Measurements from ENCODE around the gene APOB. TPM values are rescaled to one million over a fixed set of nuclear protein-coding genes. Genes with fewer than 3 reads are reported as not detected.

APOB gene
- total and polyA plus RNA-seq, 2 of the 13 experiments (the other 11 are each of a cell fraction or from before 2014, with no cell fraction given) = 1,569 to 2,515 TPM

DNA sequence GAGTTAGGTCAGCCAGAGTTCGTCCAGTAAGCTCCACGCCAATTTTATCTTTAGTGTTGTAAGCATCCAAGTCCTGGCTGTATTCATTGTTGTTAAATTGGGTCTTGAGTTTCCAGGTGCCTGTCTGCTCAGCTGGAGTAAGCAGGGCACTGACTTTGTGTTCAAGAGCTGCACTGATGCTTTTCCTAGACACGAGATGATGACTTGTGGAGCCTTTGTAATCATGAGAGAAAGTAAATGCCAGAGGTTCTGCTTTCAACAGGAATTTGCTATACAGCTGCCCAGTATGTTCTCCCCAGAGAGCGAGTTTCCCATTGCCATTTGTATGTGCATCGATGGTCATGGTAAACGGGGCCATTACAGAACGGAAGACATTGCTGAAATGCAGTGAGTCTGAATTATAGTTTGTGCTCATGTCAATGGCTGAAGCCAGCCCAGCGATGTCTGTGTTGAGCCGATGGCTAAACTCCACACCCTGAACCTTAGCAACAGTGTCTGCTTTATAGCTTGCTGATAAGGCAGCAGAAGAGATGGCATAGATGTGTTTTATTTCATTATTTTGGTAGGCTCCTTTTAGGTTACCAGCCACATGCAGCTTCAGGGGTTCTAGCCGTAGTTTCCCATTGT is 32.9 kb downstream of the APOB start (continued):
- TF ChIP-seq ZNF142 (CRISPR knock-in tag; IDR thresholded peaks at IDR 0.05) = peak; percentile 57; the same call in 1 of the 2 replicates
- TF ChIP-seq AGO2 (optimal IDR thresholded peaks at IDR 0.05; ENCODE audit: low read depth, low read length) = peak; percentile 47
- TF ChIP-seq ZFYVE20 (CRISPR knock-in tag; IDR thresholded peaks at IDR 0.05; ENCODE audit: borderline replicate concordance, low read depth) = no peak
- TF ChIP-seq ZNF619 (CRISPR knock-in tag; IDR thresholded peaks at IDR 0.05) = no peak
- TF ChIP-seq GPN1 (CRISPR knock-in tag; IDR thresholded peaks at IDR 0.05; ENCODE audit: borderline replicate concordance) = no peak
- TF ChIP-seq ZFP37 (CRISPR knock-in tag; IDR thresholded peaks at IDR 0.05; ENCODE audit: borderline replicate concordance) = 0 out of 2 replicates have a peak, but pooled peaks have one; percentile 37
- no peak for TF ChIP-seq SP5 (CRISPR knock-in tag; IDR thresholded peaks at IDR 0.05; ENCODE audit: borderline replicate concordance, low read depth)
- no peak for TF ChIP-seq AKNA (CRISPR knock-in tag; IDR thresholded peaks at IDR 0.05; ENCODE audit: borderline replicate concordance)
- TF ChIP-seq ZNF44 (CRISPR knock-in tag; IDR thresholded peaks at IDR 0.05) = 0 out of 2 replicates have a peak, but pooled peaks have one; percentile 49
- TF ChIP-seq, protein P1, sequence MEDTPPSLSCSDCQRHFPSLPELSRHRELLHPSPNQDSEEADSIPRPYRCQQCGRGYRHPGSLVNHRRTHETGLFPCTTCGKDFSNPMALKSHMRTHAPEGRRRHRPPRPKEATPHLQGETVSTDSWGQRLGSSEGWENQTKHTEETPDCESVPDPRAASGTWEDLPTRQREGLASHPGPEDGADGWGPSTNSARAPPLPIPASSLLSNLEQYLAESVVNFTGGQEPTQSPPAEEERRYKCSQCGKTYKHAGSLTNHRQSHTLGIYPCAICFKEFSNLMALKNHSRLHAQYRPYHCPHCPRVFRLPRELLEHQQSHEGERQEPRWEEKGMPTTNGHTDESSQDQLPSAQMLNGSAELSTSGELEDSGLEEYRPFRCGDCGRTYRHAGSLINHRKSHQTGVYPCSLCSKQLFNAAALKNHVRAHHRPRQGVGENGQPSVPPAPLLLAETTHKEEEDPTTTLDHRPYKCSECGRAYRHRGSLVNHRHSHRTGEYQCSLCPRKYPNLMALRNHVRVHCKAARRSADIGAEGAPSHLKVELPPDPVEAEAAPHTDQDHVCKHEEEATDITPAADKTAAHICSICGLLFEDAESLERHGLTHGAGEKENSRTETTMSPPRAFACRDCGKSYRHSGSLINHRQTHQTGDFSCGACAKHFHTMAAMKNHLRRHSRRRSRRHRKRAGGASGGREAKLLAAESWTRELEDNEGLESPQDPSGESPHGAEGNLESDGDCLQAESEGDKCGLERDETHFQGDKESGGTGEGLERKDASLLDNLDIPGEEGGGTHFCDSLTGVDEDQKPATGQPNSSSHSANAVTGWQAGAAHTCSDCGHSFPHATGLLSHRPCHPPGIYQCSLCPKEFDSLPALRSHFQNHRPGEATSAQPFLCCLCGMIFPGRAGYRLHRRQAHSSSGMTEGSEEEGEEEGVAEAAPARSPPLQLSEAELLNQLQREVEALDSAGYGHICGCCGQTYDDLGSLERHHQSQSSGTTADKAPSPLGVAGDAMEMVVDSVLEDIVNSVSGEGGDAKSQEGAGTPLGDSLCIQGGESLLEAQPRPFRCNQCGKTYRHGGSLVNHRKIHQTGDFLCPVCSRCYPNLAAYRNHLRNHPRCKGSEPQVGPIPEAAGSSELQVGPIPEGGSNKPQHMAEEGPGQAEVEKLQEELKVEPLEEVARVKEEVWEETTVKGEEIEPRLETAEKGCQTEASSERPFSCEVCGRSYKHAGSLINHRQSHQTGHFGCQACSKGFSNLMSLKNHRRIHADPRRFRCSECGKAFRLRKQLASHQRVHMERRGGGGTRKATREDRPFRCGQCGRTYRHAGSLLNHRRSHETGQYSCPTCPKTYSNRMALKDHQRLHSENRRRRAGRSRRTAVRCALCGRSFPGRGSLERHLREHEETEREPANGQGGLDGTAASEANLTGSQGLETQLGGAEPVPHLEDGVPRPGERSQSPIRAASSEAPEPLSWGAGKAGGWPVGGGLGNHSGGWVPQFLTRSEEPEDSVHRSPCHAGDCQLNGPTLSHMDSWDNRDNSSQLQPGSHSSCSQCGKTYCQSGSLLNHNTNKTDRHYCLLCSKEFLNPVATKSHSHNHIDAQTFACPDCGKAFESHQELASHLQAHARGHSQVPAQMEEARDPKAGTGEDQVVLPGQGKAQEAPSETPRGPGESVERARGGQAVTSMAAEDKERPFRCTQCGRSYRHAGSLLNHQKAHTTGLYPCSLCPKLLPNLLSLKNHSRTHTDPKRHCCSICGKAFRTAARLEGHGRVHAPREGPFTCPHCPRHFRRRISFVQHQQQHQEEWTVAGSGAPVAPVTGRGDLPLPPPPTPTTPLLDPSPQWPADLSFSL (CRISPR knock-in tag; IDR thresholded peaks at IDR 0.05) = 0 out of 2 replicates have a peak, but pooled peaks have one; percentile 24

Data from HepG2 (cell line).